WERI-Rb-1 (cell line): ENCODE measurements around the gene GDNF.
A peak's percentile ranks its signal among the peaks of the same experiment; 100 is the strongest.

Experiments used
- DNase-seq: peaks from one replicate; pipeline ENCODE4 v3.0.0-alpha.2; 2020
- H3K27ac ChIP-seq: fragments of 250-450 bp; sonication (Bioruptor Pico); 2 replicates; pipeline ENCODE4 v1.5.1; 2020; ENCODE audit warnings: mild to moderate bottlenecking, moderate library complexity
- H3K27me3 ChIP-seq: fragments of 250-450 bp; sonication (Bioruptor Pico); 2 replicates; pipeline ENCODE4 v1.5.1; 2021; ENCODE audit warnings: mild to moderate bottlenecking, low read depth, moderate library complexity; ENCODE audit not compliant: insufficient read depth, severe bottlenecking
- H3K36me3 ChIP-seq: fragments of 250-450 bp; sonication (Bioruptor Pico); 2 replicates; pipeline ENCODE4 v1.5.1; 2020; ENCODE audit warnings: mild to moderate bottlenecking, moderate library complexity
- H3K4me3 ChIP-seq: 2 replicates; pipeline ENCODE4 v1.5.1; 2011; ENCODE audit warnings: low read depth, mild to moderate bottlenecking, control low read depth, low read length
- H3K9me3 ChIP-seq: fragments of 250-450 bp; sonication (Bioruptor Pico); 2 replicates; pipeline ENCODE4 v1.5.1; 2021; ENCODE audit warnings: mild to moderate bottlenecking, moderate library complexity; ENCODE audit not compliant: severe bottlenecking
- CTCF ChIP-seq: IDR thresholded peaks from 2 replicates; pipeline ENCODE4 v1.5.1; 2011; ENCODE audit warnings: low read depth, mild to moderate bottlenecking, control low read depth, inconsistent platforms, low read length

Gene GDNF

GRCh38 chr5:37838933-37839341 is 904 bp downstream of the GDNF start:
- Histone ChIP-seq H3K27ac (no peak overlapping the region), H3K4me3 (peak overlapping the region; percentile 61), H3K36me3 (no peaks in the 10 kb centered on the region), H3K9me3 (no peaks in the 10 kb centered on the region), H3K27me3 (peaks cover 61% of the 10 kb centered on the region)
- no peak for DNase-seq
- TF ChIP-seq CTCF, result no peak

DNA sequence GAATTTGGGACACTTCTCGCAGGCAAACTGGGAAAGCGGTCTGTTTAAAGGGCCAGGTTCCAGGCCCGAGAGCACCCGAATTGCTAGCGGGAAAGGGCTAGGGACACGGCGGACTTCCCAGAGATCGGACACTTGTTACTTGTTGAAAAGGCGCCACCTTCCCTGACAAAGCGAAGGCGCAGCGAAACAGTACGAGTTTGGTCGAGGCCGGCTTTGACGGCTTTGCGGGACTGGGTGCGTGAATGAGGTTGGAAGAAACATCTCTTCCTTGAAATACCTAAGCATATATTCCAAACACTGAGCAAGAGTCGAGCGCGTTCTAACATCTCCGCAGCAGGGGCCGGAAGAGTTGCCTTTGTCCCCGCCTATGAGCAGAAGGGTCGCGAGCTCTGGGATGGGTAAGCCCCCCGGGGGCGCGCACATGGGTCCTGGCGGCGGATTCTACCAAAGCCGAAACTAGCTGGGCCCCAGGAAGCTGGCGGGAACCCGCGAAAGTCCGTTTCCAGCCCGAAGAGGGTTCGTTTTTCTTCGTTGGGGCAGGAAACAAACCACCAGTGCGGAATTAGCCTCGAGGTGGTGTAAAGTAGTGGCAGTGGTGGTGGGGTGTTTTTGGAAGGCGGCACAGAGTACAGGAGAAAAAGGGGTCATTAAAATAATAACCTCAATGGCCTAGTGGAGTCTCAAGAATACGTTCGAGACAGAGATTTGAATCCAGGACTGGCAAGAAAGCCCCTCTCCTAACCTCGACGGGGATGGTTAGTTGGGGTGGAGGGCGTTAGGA is 1.5 kb downstream of the GDNF start:
- peak overlapping the region; percentile 61 for H3K4me3 ChIP-seq
- no peaks in the 10 kb centered on the region for H3K36me3 ChIP-seq
- H3K27me3 ChIP-seq, result peaks cover 61% of the 10 kb centered on the region
- no peaks in the 10 kb centered on the region for H3K9me3 ChIP-seq
- no peak overlapping the region for H3K27ac ChIP-seq
- DNase-seq, result peak; percentile 61
- peak; percentile 38; the same call in 1 of the 2 replicates for TF ChIP-seq CTCF

DNA sequence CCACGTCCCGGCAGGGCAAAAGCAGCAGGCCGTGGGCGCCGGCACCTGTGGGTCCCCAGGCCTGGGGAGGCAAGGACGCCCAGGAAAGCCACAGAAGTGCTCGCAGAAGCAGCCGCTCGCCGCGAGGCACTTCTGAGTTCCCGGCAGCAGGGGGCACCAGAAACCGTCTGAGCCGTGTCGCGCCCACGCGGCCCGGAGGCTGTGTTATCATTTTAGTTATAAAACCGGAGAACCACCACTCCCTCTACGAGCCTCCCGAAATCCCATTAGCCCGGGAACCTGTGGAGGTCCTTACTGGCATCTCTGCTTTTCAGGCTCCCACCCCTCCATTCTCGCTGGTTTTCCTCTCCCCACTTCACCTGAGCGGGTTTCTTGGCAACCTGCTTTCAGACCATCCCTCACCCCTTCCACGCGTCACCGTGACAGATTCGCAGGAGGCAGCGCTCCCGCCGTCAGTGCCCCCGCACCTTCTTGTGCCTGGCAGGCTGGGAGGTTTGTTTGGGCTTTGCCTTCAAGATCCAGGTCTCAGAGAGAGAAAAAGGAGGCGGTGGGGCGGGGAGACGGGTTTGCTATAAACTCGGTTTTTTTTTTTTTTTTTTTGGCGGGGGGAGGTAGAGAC is 2.3 kb downstream of the GDNF start:
- peak overlapping the region; percentile 61 for H3K4me3 ChIP-seq
- peaks cover 61% of the 10 kb centered on the region for H3K27me3 ChIP-seq
- DNase-seq, result peak; percentile 69

DNA sequence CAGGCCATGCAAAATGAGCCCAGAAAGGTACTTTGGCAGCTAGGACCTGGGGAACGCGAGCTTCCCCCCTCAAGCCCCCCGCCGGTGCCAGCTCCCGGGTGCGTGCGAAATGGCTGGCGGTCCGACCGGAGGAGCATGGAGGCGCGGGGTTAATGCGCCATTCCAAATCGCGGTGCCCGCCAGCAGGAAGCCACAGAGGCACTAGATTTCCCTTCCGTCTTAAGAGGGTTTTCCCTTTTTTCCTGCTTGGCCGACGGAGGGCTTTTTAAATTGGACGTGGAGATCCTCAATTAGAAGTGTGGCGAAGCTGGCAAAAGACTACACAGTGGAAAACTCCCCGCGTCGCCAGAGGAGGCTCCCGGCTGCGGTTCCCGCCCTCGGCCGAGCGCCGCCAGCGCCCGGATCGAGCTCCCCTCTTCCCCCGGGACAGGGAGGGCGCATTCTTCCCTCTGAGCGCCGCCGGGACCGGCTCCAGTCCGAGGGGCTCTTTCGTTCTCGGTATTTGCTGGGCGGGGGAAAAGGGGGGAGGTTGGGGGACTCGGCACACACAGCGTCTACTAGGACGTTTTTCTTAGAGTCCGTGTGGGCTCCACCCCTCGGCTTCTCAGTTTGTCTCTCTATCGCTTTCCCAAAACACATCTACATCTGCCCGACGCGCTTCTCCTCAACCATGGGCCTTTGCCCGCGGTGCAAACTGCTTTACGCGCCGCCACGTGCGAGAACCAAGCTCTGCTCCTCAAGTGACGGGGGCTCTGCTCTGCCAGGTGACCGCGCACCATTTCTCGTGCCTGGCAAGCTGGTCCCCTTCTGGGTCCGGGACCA is 3.0 kb downstream of the GDNF start:
- no peak for TF ChIP-seq CTCF
- H3K27ac ChIP-seq, result no peak overlapping the region
- peaks cover 61% of the 10 kb centered on the region for H3K27me3 ChIP-seq
- H3K4me3 ChIP-seq, result peak overlapping the region; percentile 61
- no peak for DNase-seq
- no peaks in the 10 kb centered on the region for H3K9me3 ChIP-seq
- H3K36me3 ChIP-seq, result no peaks in the 10 kb centered on the region

More for the DNA sequence above, 2.3 kb downstream of the GDNF start:
- Histone ChIP-seq H3K27ac (no peak overlapping the region), H3K9me3 (no peaks in the 10 kb centered on the region), H3K36me3 (no peaks in the 10 kb centered on the region)
- TF ChIP-seq CTCF, result peak; percentile 88

DNA sequence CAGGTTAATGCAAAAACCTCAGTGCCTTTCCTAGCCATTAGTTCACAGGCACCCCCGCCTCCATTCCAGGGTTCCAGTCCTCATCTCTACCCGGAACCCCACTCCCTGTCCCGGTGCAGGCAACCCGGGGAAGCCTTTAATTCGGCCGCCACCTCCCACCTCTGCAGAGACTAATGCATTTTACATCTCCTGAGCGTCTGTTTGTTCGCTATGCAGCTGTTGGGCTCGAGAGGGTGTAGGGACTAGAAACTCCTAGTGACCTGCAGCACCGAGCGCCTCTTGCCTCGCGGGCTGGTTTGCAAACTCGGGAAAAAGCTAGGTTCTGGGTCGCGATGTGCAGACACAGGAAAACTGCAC is 3.6 kb downstream of the GDNF start:
- H3K9me3 ChIP-seq, result no peaks in the 10 kb centered on the region
- no peak for TF ChIP-seq CTCF
- no peak overlapping the region for H3K27ac ChIP-seq
- peaks cover 61% of the 10 kb centered on the region for H3K27me3 ChIP-seq
- no peaks in the 10 kb centered on the region for H3K36me3 ChIP-seq
- no peak for DNase-seq
- H3K4me3 ChIP-seq, result peak overlapping the region; percentile 61
